ENCODE measurements around the gene FANCC.
"Not testable (repeated sequence)": the region's sequence is repeated elsewhere in the genome, so short reads cannot be mapped to it uniquely, and the experiment has no call there.

DNA sequence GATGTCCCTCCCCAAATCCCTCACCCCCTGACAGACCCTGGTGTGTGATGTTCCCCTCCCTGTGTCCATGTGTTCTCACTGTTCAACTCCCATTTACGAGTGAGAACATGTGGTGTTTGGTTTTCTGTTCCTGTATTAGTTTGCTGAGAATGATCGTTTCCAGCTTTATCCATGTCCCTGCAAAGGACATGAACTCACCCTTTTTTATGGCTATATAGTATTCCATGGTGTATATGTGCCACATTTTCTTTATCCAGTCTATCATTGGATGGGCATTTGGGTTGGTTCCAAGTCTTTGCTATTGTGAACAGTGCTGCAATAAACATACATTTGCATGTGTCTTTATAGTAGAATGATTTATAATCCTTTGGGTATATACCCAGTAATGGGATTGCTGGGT is 43.3 kb downstream of the FANCC start:
- TF ChIP-seq, protein P1, sequence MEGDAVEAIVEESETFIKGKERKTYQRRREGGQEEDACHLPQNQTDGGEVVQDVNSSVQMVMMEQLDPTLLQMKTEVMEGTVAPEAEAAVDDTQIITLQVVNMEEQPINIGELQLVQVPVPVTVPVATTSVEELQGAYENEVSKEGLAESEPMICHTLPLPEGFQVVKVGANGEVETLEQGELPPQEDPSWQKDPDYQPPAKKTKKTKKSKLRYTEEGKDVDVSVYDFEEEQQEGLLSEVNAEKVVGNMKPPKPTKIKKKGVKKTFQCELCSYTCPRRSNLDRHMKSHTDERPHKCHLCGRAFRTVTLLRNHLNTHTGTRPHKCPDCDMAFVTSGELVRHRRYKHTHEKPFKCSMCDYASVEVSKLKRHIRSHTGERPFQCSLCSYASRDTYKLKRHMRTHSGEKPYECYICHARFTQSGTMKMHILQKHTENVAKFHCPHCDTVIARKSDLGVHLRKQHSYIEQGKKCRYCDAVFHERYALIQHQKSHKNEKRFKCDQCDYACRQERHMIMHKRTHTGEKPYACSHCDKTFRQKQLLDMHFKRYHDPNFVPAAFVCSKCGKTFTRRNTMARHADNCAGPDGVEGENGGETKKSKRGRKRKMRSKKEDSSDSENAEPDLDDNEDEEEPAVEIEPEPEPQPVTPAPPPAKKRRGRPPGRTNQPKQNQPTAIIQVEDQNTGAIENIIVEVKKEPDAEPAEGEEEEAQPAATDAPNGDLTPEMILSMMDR (IDR thresholded peaks at IDR 0.05): not testable (repeated sequence)
- TF ChIP-seq EP300 (IDR thresholded peaks at IDR 0.05): not testable (repeated sequence)
